PC-3 (cell line): Measurements from ENCODE around the gene HOXB2.

ENCODE experiments used
- EZH2phosphoT487 ChIP-seq: fragments of 300-600 bp; sonication (generic); IDR thresholded peaks from 2 replicates; pipeline ENCODE4 v1.6.1; 2018; ENCODE audit warnings: mild to moderate bottlenecking, antibody characterized with exemption, low read length, borderline replicate concordance
- TF ChIP-seq, protein P1 (sequence below): fragments of 300-600 bp; sonication (generic); conservative IDR thresholded peaks from 2 replicates; pipeline ENCODE4 v1.5.1; 2017; ENCODE audit warnings: antibody characterized with exemption, low read depth, mild to moderate bottlenecking, low read length

GRCh38 chr17:48528153-48528935 is 16.6 kb downstream of the HOXB2 start:
- TF ChIP-seq EZH2phosphoT487: no peak
- TF ChIP-seq, protein P1, sequence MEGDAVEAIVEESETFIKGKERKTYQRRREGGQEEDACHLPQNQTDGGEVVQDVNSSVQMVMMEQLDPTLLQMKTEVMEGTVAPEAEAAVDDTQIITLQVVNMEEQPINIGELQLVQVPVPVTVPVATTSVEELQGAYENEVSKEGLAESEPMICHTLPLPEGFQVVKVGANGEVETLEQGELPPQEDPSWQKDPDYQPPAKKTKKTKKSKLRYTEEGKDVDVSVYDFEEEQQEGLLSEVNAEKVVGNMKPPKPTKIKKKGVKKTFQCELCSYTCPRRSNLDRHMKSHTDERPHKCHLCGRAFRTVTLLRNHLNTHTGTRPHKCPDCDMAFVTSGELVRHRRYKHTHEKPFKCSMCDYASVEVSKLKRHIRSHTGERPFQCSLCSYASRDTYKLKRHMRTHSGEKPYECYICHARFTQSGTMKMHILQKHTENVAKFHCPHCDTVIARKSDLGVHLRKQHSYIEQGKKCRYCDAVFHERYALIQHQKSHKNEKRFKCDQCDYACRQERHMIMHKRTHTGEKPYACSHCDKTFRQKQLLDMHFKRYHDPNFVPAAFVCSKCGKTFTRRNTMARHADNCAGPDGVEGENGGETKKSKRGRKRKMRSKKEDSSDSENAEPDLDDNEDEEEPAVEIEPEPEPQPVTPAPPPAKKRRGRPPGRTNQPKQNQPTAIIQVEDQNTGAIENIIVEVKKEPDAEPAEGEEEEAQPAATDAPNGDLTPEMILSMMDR: no peak
